Loucy (cell line): ENCODE results near the gene TAF1B.

Experiments
- CTCF ChIP-seq: fragments of 200-600 bp; sonication (generic); conservative IDR thresholded peaks from 2 replicates; pipeline ENCODE4 v1.5.1; 2014; ENCODE audit warnings: mild to moderate bottlenecking, antibody characterized with exemption, low read length
- EZH2phosphoT487 ChIP-seq: fragments of 200-600 bp; IDR thresholded peaks from 2 replicates; pipeline ENCODE4 v1.6.1; 2018; ENCODE audit warnings: antibody characterized with exemption, mild to moderate bottlenecking, moderate library complexity, borderline replicate concordance

GRCh38 chr2:9948721-9949120 lies 105.4 kb downstream of the TAF1B start:
- no peak for TF ChIP-seq EZH2phosphoT487
- no peak for TF ChIP-seq CTCF
